GM23338 (cell line): ENCODE data around the gene ASB2. TPM values are rescaled to one million over a fixed set of nuclear protein-coding genes. Genes with fewer than 3 reads are reported as not detected.

ENCODE experiments used
- ATAC-seq: fragments of 200-7000 bp; cut with Tn5 transposase; 3 replicates; pipeline ENCODE4 v1.9.1; 2020
- DNase-seq: peaks from one replicate; pipeline ENCODE4 v3.0.0-alpha.2; 2015; ENCODE audit warnings: low spot score
- H2AFZ ChIP-seq: fragments of 200-600 bp; sonication (generic); 2 replicates; pipeline ENCODE4 v1.8.0; 2016; ENCODE audit warnings: antibody characterized with exemption, mild to moderate bottlenecking, moderate library complexity
- H3F3A ChIP-seq: fragments of 200-600 bp; sonication (generic); replicated peaks from 2 replicates; pipeline ENCODE4 v1.8.0; 2017; ENCODE audit warnings: antibody characterized with exemption, mixed run types, low read depth
- H3K27ac ChIP-seq: fragments of 200-600 bp; sonication (generic); 2 replicates; pipeline ENCODE4 v1.6.1; 2016; ENCODE audit warnings: low read depth
- H3K27me3 ChIP-seq: fragments of 200-600 bp; sonication (generic); 2 replicates; pipeline ENCODE4 v1.8.0; 2016; ENCODE audit warnings: mild to moderate bottlenecking, mixed run types, moderate library complexity; ENCODE audit not compliant: insufficient read depth
- H3K36me3 ChIP-seq: fragments of 200-600 bp; sonication (generic); 2 replicates; pipeline ENCODE4 v1.8.0; 2016; ENCODE audit warnings: mild to moderate bottlenecking; ENCODE audit not compliant: insufficient read depth
- H3K4me1 ChIP-seq: fragments of 200-600 bp; sonication (generic); 2 replicates; pipeline ENCODE4 v1.8.0; 2016; ENCODE audit warnings: mild to moderate bottlenecking, moderate library complexity; ENCODE audit not compliant: insufficient read depth
- H3K4me2 ChIP-seq: fragments of 200-600 bp; sonication (generic); 2 replicates; pipeline ENCODE4 v1.7.1; 2017; ENCODE audit warnings: mixed run types
- H3K4me3 ChIP-seq: fragments of 200-600 bp; sonication (generic); 2 replicates; pipeline ENCODE4 v1.6.1; 2016; ENCODE audit warnings: mixed run types
- H3K79me2 ChIP-seq: fragments of 200-600 bp; sonication (generic); replicated peaks from 2 replicates; pipeline ENCODE4 v1.8.0; 2017; ENCODE audit warnings: mild to moderate bottlenecking; ENCODE audit not compliant: insufficient read depth
- H3K9me2 ChIP-seq: fragments of 200-600 bp; sonication (generic); 2 replicates; pipeline ENCODE4 v1.8.0; 2017; ENCODE audit not compliant: insufficient read depth
- H4K20me1 ChIP-seq: fragments of 200-600 bp; sonication (generic); replicated peaks from 2 replicates; pipeline ENCODE4 v1.8.0; 2017; ENCODE audit warnings: mild to moderate bottlenecking; ENCODE audit not compliant: insufficient read depth
- H3K27ac Mint-ChIP-seq: 2 replicates; pipeline ENCODE4 v1.8.0; 2020; ENCODE audit warnings: inconsistent platforms, mild to moderate bottlenecking, moderate library complexity, mixed read lengths
- H3K27me3 Mint-ChIP-seq: 3 replicates; pipeline ENCODE4 v1.8.0; 2022; ENCODE audit warnings: low read depth, mild to moderate bottlenecking, moderate library complexity, mixed read lengths, inconsistent platforms; ENCODE audit not compliant: insufficient read depth, poor library complexity
- H3K36me3 Mint-ChIP-seq: 3 replicates; pipeline ENCODE4 v1.8.0; 2021; ENCODE audit warnings: low read depth, mild to moderate bottlenecking, inconsistent platforms, moderate library complexity, mixed read lengths
- H3K4me1 Mint-ChIP-seq: 3 replicates; pipeline ENCODE4 v1.8.0; 2020; ENCODE audit warnings: mild to moderate bottlenecking, inconsistent platforms, mixed read lengths
- H3K4me3 Mint-ChIP-seq: 3 replicates; pipeline ENCODE4 v1.8.0; 2021; ENCODE audit warnings: moderate library complexity, mild to moderate bottlenecking, inconsistent platforms, mixed read lengths
- H3K9me3 Mint-ChIP-seq: 3 replicates; pipeline ENCODE4 v1.8.0; 2020; ENCODE audit warnings: moderate library complexity, mild to moderate bottlenecking, inconsistent platforms, mixed read lengths
- CREB1 ChIP-seq: fragments of 250-450 bp; sonication (Bioruptor Pico); IDR thresholded peaks from 2 replicates; pipeline ENCODE4 v1.5.0; 2020; ENCODE audit warnings: low read depth, mild to moderate bottlenecking, moderate library complexity
- CTCF ChIP-seq, 2 experiments: fragments of 200-600 bp in 1 of 2; sonication (generic) in 1 of 2; conservative IDR thresholded peaks; 2 replicates each; pipeline versions ENCODE4 v1.5.1 to v1.6.1; 2016 to 2017; ENCODE audit warnings: antibody characterized with exemption in 2 of 2, low read depth in 2 of 2, mild to moderate bottlenecking in 2 of 2, moderate library complexity in 1 of 2
- ETS1 ChIP-seq: IDR thresholded peaks from 2 replicates; pipeline ENCODE4 v1.6.1; 2016; ENCODE audit warnings: antibody characterized with exemption
- EZH2 ChIP-seq: fragments of 200-600 bp; sonication (generic); IDR thresholded peaks from one replicate; pipeline ENCODE4 v1.8.0; 2017; ENCODE audit warnings: antibody characterized with exemption, mild to moderate bottlenecking, low read depth; ENCODE audit not compliant: unreplicated experiment
- EZH2phosphoT487 ChIP-seq: fragments of 200-600 bp; sonication (generic); IDR thresholded peaks from one replicate; pipeline ENCODE4 v1.8.1; 2018; ENCODE audit warnings: antibody characterized with exemption; ENCODE audit not compliant: unreplicated experiment
- JUNB ChIP-seq: IDR thresholded peaks from one replicate; pipeline ENCODE4 v1.6.1; 2016; ENCODE audit warnings: antibody characterized with exemption; ENCODE audit not compliant: unreplicated experiment
- NANOG ChIP-seq: IDR thresholded peaks from 2 replicates; pipeline ENCODE4 v1.6.1; 2016; ENCODE audit warnings: antibody characterized with exemption, borderline replicate concordance
- POLR2AphosphoS5 ChIP-seq: IDR thresholded peaks from 2 replicates; pipeline ENCODE4 v1.6.1; 2016; ENCODE audit warnings: antibody characterized with exemption, low read depth
- REST ChIP-seq: IDR thresholded peaks from one replicate; pipeline ENCODE4 v1.6.1; 2018; ENCODE audit warnings: antibody characterized with exemption; ENCODE audit not compliant: unreplicated experiment
- STAT1 ChIP-seq: IDR thresholded peaks from one replicate; pipeline ENCODE4 v1.6.1; 2016; ENCODE audit warnings: antibody characterized with exemption; ENCODE audit not compliant: unreplicated experiment
- ZNF114 ChIP-seq: fragments of 250-450 bp; sonication (Bioruptor Pico); IDR thresholded peaks from 2 replicates; pipeline ENCODE4 v1.5.0; 2020; ENCODE audit warnings: mild to moderate bottlenecking, moderate library complexity
- ZNF331 ChIP-seq: fragments of 250-450 bp; sonication (Bioruptor Pico); IDR thresholded peaks from 2 replicates; pipeline ENCODE4 v1.5.0; 2020; ENCODE audit warnings: low read depth, mild to moderate bottlenecking, moderate library complexity
- ZNF462 ChIP-seq: fragments of 250-450 bp; sonication (Bioruptor Pico); IDR thresholded peaks from 2 replicates; pipeline ENCODE4 v1.5.0; 2020; ENCODE audit warnings: mild to moderate bottlenecking, moderate library complexity
- polyA plus RNA-seq: library from polyadenylated mRNA; unstranded; fragments of >200 nt; fragmentation: Nextera tagmentation; extraction: Ambion mirVana; gene quantifications from 2 replicates; pipeline ENCODE4 v1.2.1, GENCODE V29; 2016
- total RNA-seq: library from RNA; depleted of rRNA; stranded (reverse); fragments of >200 nt; shearing (Covaris generic); gene quantifications from 2 replicates; pipeline ENCODE4 v1.2.3, GENCODE V29; 2014

ASB2 gene
- total and polyA plus RNA-seq, 2 experiments from 2014 or later = 1.2 to 1.7 TPM

GRCh38 chr14:93945070-93945399, 31.3 kb downstream of the ASB2 start:
- TF ChIP-seq CTCF (conservative IDR thresholded peaks at IDR 0.05; ENCODE audit: low read depth in 2 of 2) (no peak), EZH2 (no peak), ZNF462 (CRISPR knock-in tag) (no peak), ZNF331 (no peak), ETS1 (no peak), JUNB (no peak), STAT1 (no peak), POLR2AphosphoS5 (no peak), ZNF114 (CRISPR knock-in tag) (no peak), CREB1 (no peak), REST (no peak), NANOG (no peak), EZH2phosphoT487 (no peak)
- no peak overlapping the region for H3K27ac Mint-ChIP-seq
- H3K27me3 ChIP-seq = no peaks in the 10 kb centered on the region
- no peak overlapping the region for H3K4me3 ChIP-seq
- H2AFZ ChIP-seq = no peak overlapping the region
- peaks cover 17% of the 10 kb centered on the region for H3K4me1 Mint-ChIP-seq
- peaks cover 25% of the 10 kb centered on the region for H3K27me3 Mint-ChIP-seq
- H3K9me2 ChIP-seq = no peaks in the 10 kb centered on the region
- no peak overlapping the region for H3K4me3 Mint-ChIP-seq
- H3K36me3 ChIP-seq = no peaks in the 10 kb centered on the region
- H3K79me2 ChIP-seq = no peaks in the 10 kb centered on the region
- H3K36me3 Mint-ChIP-seq = no peaks in the 10 kb centered on the region; the same call in 2 of the 3 replicates
- H3K4me1 ChIP-seq = no peaks in the 10 kb centered on the region
- H3K4me2 ChIP-seq = no peak overlapping the region
- no peaks in the 10 kb centered on the region for H3F3A ChIP-seq
- DNase-seq = no peak
- H3K9me3 Mint-ChIP-seq = no peaks in the 10 kb centered on the region
- H3K27ac ChIP-seq = no peak overlapping the region
- H4K20me1 ChIP-seq = no peaks in the 10 kb centered on the region
- ATAC-seq = no peak
